Activated CD8-positive, alpha-beta memory T cell treated with anti-CD3 and anti-CD28 coated beads, Interleukin-2, amount 10 ng/mL, durations not matched to agents 7 days and 5 days (primary cell): ENCODE measurements around the gene CARD10. TPM values are rescaled to one million over a fixed set of nuclear protein-coding genes. Genes with fewer than 3 reads are reported as not detected.
"Not testable (repeated sequence)": the region's sequence is repeated elsewhere in the genome, so short reads cannot be mapped to it uniquely, and the experiment has no call there.

Source experiments
- ATAC-seq: fragments of 150-1000 bp; cut with Tn5 transposase; one replicate; pipeline ENCODE4 v1.10.0; 2021; ENCODE audit warnings: moderate library complexity
- CTCF ChIA-PET: fragments of 350-600 bp; sonication (Branson Sonifier 250); formaldehyde crosslinking; loops from one replicate; lab custom pipeline; 2021; ENCODE audit warnings: antibody characterized with exemption; lab: Charles Lee
- DNase-seq: peaks from one replicate; pipeline ENCODE4 v3.0.0-alpha.2; 2020
- H3K27ac Mint-ChIP-seq: one replicate; pipeline ENCODE4 v1.8.0; 2021; ENCODE audit warnings: mild to moderate bottlenecking, mixed read lengths
- H3K27me3 Mint-ChIP-seq: one replicate; pipeline ENCODE4 v1.8.0; 2021; ENCODE audit warnings: mixed read lengths
- H3K36me3 Mint-ChIP-seq: one replicate; pipeline ENCODE4 v1.8.0; 2021; ENCODE audit warnings: mild to moderate bottlenecking, mixed read lengths
- H3K4me1 Mint-ChIP-seq: one replicate; pipeline ENCODE4 v1.8.0; 2021; ENCODE audit warnings: mixed read lengths
- H3K4me3 Mint-ChIP-seq: one replicate; pipeline ENCODE4 v1.8.0; 2021; ENCODE audit warnings: mild to moderate bottlenecking, moderate library complexity, mixed read lengths
- H3K9me3 Mint-ChIP-seq: one replicate; pipeline ENCODE4 v1.8.0; 2022; ENCODE audit warnings: low read depth, mixed read lengths
- total RNA-seq, 2 experiments: library from RNA; stranded (reverse); gene quantifications; one replicate each; pipeline ENCODE4 v1.2.3, GENCODE V29; 2021

Gene CARD10
- total RNA-seq, 2 experiments from 2014 or later, result 0.16 TPM; not detected in 1

DNA sequence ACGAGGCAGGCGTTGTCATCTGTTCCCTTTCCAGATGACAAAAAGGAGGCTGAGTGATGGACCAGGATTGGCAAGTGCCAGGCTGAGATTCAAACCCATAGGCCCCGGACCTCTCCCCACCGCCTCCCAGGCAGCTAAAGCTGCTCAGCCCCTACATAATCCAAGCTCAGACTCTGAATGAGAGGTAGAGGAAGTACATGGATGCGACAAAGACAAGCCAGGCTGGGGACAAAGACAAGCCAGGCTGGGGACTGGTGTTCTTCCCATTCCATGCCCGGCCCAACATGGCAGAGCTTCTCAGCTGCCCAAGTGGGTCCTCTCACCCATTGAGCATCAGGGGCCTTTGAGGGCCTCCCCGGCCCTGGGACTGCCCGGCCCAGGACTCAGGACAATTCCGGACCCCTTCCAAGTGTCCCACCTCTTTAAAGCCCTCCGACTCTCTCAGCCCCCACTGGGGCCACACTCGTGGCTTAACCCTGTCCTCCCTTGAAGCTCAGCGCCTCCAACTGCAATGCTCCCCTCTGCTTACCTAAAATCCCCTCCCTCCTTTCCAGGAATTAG is 37.8 kb downstream of the CARD10 start:
- H3K4me3 Mint-ChIP-seq, result no peak overlapping the region
- H3K27ac Mint-ChIP-seq, result peak overlapping the region; percentile 88

DNA sequence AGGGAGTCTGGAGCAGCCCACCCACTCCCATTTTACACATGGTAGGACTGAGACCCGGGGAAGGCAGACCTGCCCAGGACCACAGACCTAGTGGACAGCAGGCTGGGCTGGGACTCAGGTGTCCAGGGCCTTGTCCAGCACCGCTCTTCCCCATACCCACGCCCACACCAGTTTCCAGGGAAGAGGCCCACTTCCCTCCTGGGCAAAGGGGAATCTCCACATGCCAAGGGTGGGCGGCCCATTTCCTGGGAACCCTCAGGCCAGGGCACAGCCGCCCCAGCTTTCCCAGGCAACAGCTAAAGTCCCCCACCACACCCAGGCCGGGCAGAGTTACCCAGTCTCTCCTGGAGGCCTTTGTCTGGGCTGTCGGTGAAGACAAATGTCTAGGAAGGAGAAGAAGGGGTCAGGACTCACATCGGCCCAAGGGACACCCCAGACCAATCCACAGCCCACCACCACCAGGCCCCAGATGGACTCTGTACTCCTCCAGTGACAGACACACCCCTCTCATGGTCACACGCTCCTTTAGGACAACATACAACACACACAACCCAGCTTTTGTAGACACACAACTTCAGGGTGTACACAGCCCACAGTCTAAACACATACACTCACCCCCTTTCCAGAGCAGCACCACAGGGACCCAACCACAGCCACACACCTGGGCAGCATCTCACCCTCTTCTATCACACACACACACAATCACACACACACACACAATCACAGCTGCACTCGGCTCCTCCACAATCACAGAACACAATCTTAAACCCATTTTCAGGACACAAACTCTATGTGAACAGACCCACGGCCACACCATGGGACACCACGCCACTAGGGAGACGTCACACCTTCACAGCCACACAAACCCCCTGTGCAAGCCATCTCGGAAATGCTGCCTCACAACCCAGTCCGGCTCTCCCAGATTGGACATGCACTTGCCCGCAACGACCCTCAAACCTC is 38.5 kb downstream of the CARD10 start:
- peaks cover 45% of the 10 kb centered on the region for H3K36me3 Mint-ChIP-seq
- ATAC-seq (no peak), DNase-seq (no peak)
- peak overlapping the region; percentile 2 for H3K27ac Mint-ChIP-seq
- CTCF ChIA-PET, result no interaction called here
- no peaks in the 10 kb centered on the region for H3K27me3 Mint-ChIP-seq
- peaks cover 28% of the 10 kb centered on the region for H3K4me1 Mint-ChIP-seq
- H3K4me3 Mint-ChIP-seq, result no peak overlapping the region
- no peaks in the 10 kb centered on the region for H3K9me3 Mint-ChIP-seq

More for the DNA sequence above, 37.8 kb downstream of the CARD10 start:
- H3K27me3 Mint-ChIP-seq, result no peaks in the 10 kb centered on the region
- peaks cover 29% of the 10 kb centered on the region for H3K4me1 Mint-ChIP-seq
- H3K9me3 Mint-ChIP-seq, result no peaks in the 10 kb centered on the region
- H3K36me3 Mint-ChIP-seq, result peaks cover 40% of the 10 kb centered on the region
- DNase-seq, result no peak
- no peak for ATAC-seq
- CTCF ChIA-PET, result interaction anchor here (0.6 to 1.4 kb wide), 2 partner anchors 9 to 213 kb away, joined by 3 to 5 read pairs; no protein-coding TSS in a partner anchor

DNA sequence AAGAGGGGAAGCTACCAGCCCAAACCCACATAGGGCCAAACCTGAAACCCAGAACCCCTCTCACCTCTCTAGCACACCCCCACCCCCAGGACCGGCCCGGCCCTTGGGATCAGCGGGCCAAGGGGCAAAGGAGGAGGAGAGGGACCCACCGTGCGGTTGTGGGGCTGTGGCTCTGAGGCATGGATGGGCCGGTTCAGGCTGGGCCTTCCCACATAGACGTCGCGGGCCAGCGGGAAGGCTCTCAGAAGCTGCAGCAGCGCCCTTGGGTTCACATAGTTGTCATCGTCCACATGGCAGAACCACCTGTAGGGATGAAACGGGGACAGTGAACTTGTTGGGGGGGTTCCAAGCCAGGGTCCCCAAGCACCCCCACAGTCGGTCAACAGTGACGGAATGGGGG is 40.0 kb downstream of the CARD10 start:
- Mint-ChIP-seq H3K4me1 (peaks cover 28% of the 10 kb centered on the region), H3K27me3 (no peaks in the 10 kb centered on the region), H3K9me3 (no peaks in the 10 kb centered on the region), H3K4me3 (no peak overlapping the region), H3K27ac (no peak overlapping the region), H3K36me3 (peaks cover 45% of the 10 kb centered on the region)
- ATAC-seq, result no peak
- CTCF ChIA-PET, result no interaction called here
- DNase-seq, result no peak

DNA sequence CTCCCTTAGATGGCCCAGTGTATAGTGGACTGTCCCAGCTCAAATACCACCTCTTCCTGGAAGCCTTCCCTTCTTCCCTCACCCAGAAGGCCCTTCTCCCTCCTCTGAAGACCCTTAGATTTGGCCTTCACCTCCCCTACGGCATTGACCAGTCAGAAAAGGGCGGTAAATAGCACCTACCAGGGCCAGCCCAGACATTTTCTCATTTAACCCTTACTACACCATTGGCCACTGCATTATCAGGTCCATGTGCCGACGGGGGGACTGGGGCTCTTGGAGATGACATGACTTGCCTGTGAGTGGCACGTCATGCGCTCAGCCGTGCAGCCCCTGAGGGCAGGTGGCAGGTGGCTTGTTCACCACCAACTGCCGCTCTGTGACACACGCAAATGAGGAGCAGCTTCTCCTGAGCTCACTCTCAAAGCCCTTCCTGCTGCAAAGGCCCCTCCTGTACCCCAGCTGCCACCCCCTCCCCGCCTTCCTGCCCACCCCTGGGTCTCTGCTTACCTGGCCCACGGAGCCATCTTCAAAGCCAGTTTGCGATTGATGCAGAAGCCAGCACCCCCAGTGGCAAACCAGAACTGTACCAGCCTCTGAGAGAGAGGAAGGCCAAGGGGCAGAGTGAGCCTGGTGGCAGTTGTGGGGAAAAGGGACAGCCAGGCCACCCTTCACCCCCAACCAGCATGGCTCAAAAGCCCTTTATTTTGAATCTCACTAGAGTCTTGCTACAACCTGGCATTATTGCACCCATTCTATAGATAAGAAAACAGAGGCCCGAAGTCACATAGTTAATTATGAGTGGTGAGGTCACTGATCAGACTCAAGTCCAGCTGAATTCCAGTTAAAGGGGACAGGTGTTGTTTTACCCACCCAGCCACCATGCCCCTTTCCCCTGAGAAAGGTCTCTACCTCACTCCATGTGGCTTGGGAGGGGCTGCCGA is 42.6 kb downstream of the CARD10 start:
- ATAC-seq (no peak), DNase-seq (no peak)
- Mint-ChIP-seq H3K4me3 (no peak overlapping the region), H3K27ac (peak overlapping the region; percentile 30), H3K27me3 (no peaks in the 10 kb centered on the region), H3K9me3 (no peaks in the 10 kb centered on the region), H3K36me3 (peaks cover 37% of the 10 kb centered on the region), H3K4me1 (peaks cover 6% of the 10 kb centered on the region)
- CTCF ChIA-PET, result interaction anchor here (1.0 to 1.1 kb wide), 2 partner anchors 9 to 20 kb away, joined by 3 to 4 read pairs; partner anchors contain the start of gene MFNG

DNA sequence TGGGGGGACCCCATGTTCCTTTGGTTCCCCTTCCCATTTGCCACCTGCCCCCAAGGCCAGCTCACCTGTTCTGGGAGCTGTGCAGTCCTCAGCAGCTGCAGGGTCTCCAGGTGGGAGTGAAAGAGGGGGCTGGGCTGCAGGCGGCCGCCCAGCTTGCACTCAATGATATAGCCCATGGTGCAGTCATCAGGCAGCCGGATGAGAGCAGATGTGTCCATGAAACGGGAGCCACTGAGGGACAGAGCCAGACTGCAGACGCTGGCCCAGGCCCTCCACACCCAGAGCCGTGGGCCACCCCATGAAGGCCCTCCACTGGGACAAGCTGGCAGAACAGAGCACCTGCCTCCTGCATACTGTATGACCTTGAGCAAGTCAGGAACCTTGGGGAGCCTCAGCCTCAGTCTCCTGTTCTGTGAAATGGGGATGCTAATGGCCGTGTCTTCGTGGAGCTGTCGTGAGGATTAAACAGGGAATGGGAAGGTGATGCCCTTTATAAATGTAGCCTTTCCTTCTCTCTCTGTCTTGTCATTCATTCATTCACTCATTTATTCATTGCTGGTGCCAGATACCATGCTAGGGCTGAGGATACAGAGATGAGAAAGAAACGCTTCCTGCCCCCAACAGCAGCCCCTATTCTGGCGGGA is 44.6 kb downstream of the CARD10 start:
- peak overlapping the region; percentile 5 for H3K27ac Mint-ChIP-seq

DNA sequence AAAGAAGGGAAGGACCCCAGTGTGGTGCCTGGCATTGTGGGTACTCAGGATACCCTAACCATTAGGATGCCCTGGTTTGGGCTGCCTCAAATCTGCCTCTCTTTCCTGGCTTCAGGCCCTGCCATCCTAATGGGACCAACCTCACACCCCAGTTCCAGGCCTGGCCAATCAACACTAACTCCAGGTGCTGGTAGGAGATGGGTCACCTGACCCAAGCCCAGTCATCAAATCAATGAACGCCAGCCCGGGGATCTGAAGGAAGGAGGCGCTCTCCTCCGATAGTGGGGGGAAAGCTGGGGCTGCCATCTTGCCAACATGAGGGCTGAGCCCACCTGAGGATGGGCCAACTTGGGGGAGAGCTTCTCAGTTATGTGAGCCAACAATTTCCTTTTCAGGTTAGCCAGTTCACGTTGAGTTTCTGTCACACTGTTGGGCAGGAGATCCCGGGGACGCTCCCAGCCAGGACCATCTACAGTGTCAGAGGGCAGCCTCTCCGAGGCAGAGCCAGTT is 45.7 kb downstream of the CARD10 start:
- DNase-seq (no peak), ATAC-seq (no peak)
- H3K36me3 Mint-ChIP-seq, result peaks cover 43% of the 10 kb centered on the region
- CTCF ChIA-PET, result interaction anchor here (0.9 to 3.2 kb wide), 15 partner anchors 9 to 235 kb away, joined by 3 to 39 read pairs (median 6); partner anchors contain the start of genes LGALS2 and MFNG
- no peak overlapping the region for H3K27ac Mint-ChIP-seq
- no peaks in the 10 kb centered on the region for H3K27me3 Mint-ChIP-seq
- no peaks in the 10 kb centered on the region for H3K4me1 Mint-ChIP-seq
- H3K9me3 Mint-ChIP-seq, result no peaks in the 10 kb centered on the region
- no peak overlapping the region for H3K4me3 Mint-ChIP-seq

More for the DNA sequence above, 44.6 kb downstream of the CARD10 start:
- Mint-ChIP-seq H3K9me3 (no peaks in the 10 kb centered on the region), H3K27me3 (no peaks in the 10 kb centered on the region), H3K4me1 (no peaks in the 10 kb centered on the region), H3K36me3 (peaks cover 43% of the 10 kb centered on the region), H3K4me3 (no peak overlapping the region)
- CTCF ChIA-PET, result interaction anchor here (0.6 to 0.9 kb wide), 2 partner anchors 17 to 207 kb away, joined by 3 read pairs; no protein-coding TSS in a partner anchor
- no peak for ATAC-seq
- no peak for DNase-seq

DNA sequence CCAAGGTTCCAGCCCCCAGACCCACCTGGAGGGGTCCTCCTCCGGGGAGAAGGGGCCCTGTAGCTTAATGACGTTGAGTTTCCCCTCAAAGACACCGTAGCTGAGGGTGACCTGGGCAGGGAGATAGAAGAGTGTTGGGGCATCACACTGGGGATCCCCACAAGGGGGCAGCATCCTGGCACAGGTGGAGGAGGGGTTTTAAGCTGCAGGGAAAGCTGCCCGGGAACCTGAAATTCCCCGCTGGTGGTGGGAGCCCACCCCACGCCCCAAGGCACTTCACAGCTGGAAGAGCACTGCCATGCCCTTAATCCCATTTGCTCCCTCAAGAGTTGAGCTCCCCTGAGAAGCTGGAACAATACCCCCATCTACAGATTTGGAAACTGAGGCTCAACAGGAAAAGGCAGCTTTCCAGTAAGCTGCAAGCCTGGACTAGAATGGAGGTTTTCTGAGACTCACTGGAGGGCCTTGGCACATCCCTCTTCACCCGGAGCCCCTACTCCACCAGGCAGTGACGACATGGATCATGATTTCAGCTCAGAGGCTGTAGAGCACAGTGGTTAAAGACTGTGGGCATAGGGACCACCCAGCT is 46.7 kb downstream of the CARD10 start:
- H3K9me3 Mint-ChIP-seq, result no peaks in the 10 kb centered on the region
- H3K36me3 Mint-ChIP-seq, result peaks cover 42% of the 10 kb centered on the region
- CTCF ChIA-PET, result interaction anchor here (0.7 to 3.3 kb wide), 28 partner anchors 8 to 234 kb away, joined by 3 to 41 read pairs (median 5); partner anchors contain the start of genes LGALS2 and MFNG
- peak overlapping the region; percentile 52 for H3K27ac Mint-ChIP-seq
- H3K4me3 Mint-ChIP-seq, result no peak overlapping the region
- H3K4me1 Mint-ChIP-seq, result no peaks in the 10 kb centered on the region
- ATAC-seq (peak; percentile 52), DNase-seq (peak; percentile 57)
- H3K27me3 Mint-ChIP-seq, result no peaks in the 10 kb centered on the region

DNA sequence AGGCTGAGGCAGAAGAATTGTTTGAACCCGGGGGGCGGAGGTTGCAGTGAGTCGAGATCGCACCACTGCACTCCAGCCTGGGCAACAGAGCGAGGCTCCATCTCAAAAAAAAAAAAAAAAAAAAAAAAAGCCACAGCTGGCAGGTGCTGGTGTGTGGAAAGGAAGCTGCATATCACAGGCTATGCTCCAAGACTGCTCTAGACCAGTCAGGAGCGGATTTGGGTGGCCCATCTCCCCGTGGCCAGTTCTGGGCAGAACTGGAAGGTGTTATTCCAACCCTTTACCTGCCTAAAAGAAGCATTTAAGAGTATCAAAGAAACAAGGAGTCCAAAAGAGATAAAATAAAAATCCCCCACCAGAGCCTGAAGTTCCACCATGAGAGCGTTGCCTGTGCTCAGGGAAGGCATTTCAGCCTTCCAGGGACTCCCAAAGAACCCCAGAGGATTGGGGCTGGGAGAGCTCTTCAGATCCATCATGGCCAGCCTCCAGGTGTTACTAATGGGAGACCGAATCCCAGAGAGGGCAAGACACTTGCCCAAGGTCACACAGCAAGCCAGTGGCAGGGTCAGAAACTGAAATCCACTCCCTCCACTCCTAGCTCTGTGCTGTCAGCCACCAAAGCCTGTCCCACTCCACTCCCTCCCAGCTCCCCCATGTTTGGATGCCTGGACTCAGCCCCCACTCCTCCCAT is 47.3 kb downstream of the CARD10 start:
- H3K36me3 Mint-ChIP-seq, result peaks cover 37% of the 10 kb centered on the region
- no peak overlapping the region for H3K4me3 Mint-ChIP-seq
- H3K27ac Mint-ChIP-seq, result peak overlapping the region; percentile 52

DNA sequence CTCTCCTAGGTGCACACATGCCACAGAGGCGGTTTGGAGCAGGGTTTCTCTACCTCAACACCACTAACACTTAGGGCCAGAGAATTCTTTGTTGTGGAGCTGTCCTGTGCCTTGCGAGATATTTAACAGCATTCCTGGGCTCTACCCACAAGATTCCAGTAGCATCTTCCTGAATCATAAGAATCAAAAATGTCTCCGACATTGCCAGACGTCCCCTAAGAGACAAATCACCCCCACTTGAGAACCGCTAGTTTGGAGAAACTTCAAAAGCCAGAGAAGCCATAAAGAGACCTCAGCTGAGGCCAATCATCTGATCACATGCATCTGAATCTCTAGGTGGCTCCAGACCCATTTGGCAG is 49.1 kb downstream of the CARD10 start:
- DNase-seq (no peak), ATAC-seq (no peak)
- H3K9me3 Mint-ChIP-seq, result no peaks in the 10 kb centered on the region
- peak overlapping the region; percentile 21 for H3K27ac Mint-ChIP-seq
- peaks cover 2% of the 10 kb centered on the region for H3K4me1 Mint-ChIP-seq
- H3K4me3 Mint-ChIP-seq, result no peak overlapping the region
- CTCF ChIA-PET, result interaction anchor here (0.7 to 3.3 kb wide), 3 partner anchors 29 to 97 kb away, joined by 3 to 41 read pairs (median 3); no protein-coding TSS in a partner anchor
- no peaks in the 10 kb centered on the region for H3K27me3 Mint-ChIP-seq
- H3K36me3 Mint-ChIP-seq, result peaks cover 38% of the 10 kb centered on the region

More for the DNA sequence above, 47.3 kb downstream of the CARD10 start:
- Mint-ChIP-seq H3K9me3 (no peaks in the 10 kb centered on the region), H3K4me1 (no peaks in the 10 kb centered on the region), H3K27me3 (no peaks in the 10 kb centered on the region)
- ATAC-seq (no peak), DNase-seq (no peak)
- CTCF ChIA-PET, result interaction anchor here (0.7 to 3.3 kb wide), 25 partner anchors 10 to 204 kb away, joined by 3 to 41 read pairs (median 5); partner anchors contain the start of genes LGALS2 and MFNG

DNA sequence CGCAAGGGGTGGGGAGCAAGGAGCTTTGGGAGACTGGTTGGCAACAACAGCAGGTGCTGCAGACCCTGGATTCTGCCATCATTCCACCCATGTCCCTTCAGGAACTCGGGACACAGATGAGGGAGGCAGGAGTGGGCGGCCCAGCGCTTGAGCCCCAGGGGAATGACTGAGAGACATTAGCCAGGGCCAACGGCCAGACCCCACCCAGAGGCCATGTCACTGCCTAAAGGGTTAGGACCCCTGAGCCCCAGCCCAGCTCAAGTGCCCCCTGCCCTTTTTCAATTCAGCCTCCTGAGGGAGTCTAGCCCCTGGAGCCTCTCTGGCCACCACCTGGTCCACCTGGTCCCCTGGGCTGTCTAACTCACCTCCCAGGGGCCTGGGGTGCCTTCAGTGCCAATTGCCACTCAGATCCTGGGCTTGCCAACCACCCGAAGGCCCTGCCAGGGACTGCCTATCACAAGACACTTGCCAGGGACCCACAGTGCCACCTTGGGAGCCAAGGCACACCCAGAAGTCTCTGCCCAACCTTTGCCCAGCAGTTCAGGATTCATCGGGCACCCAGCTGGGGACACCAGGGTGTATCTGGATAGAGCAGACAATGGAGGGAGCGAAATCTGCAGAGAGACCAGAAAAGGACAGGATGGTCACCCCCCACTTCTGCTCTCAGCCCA is 49.7 kb downstream of the CARD10 start:
- no peaks in the 10 kb centered on the region for H3K27me3 Mint-ChIP-seq
- no peak overlapping the region for H3K4me3 Mint-ChIP-seq
- H3K4me1 Mint-ChIP-seq, result peaks cover 4% of the 10 kb centered on the region
- CTCF ChIA-PET, result interaction anchor here (0.7 to 3.3 kb wide), 3 partner anchors 30 to 98 kb away, joined by 3 to 41 read pairs (median 3); no protein-coding TSS in a partner anchor
- DNase-seq, result no peak
- no peak overlapping the region for H3K27ac Mint-ChIP-seq
- no peaks in the 10 kb centered on the region for H3K9me3 Mint-ChIP-seq
- H3K36me3 Mint-ChIP-seq, result peaks cover 34% of the 10 kb centered on the region
- ATAC-seq, result no peak

DNA sequence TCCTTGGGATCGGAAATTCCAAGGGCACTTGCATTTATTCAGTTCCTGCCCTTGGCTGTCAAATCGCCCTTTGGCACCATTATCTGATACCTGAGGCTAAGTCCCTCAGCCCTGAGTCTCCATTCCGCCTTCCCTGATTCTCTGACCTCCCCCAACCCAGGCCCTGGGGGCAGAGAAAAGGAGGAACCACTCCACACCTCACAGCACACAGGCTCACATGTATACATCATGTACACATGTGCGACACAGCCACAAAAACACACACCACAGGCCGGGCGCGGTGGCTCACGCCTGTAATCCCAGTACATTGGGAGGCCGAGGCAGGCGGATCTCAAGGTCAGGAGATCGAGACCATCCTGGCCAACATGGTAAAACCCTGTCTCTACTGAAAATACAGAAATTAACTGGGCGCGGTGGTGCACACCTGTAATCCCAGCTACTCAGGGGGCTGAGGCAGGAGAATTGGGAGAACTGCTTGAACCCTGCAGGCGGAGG is 51.0 kb downstream of the CARD10 start:
- not testable (repeated sequence) for ATAC-seq, H3K9me3 Mint-ChIP-seq, H3K27ac Mint-ChIP-seq, DNase-seq, H3K4me1 Mint-ChIP-seq, H3K4me3 Mint-ChIP-seq, H3K27me3 Mint-ChIP-seq
- peaks cover 27% of the 10 kb centered on the region for H3K36me3 Mint-ChIP-seq
- CTCF ChIA-PET, result interaction anchor here (0.7 kb wide), 1 partner anchor 230 kb away, joined by 3 read pairs; no protein-coding TSS in a partner anchor
